Heart left ventricle (tissue), 16 donors: ENCODE measurements around the gene MYCBP2. TPM values are rescaled to one million over a fixed set of nuclear protein-coding genes. Genes with fewer than 3 reads are reported as not detected.

Source experiments
- ATAC-seq, 4 donors: fragments of 200-7000 bp; cut with Tn5 transposase; one replicate each; pipeline ENCODE4 v1.9.1; 2020 to 2022; ENCODE audit warnings: moderate library complexity in 4 of 4, mild to moderate bottlenecking in 3 of 4, moderate number of reproducible peaks in 1 of 4
- DNase-seq, 5 donors: peaks; one replicate each; pipeline ENCODE4 v3.0.0-alpha.2; 2020
- H3K27ac ChIP-seq, 12 donors: fragments of 200-600 bp; sonication (generic) in 4 of 12; one replicate each; pipeline versions ENCODE4 v1.5.0 to v1.8.0; 2016 to 2022; ENCODE audit warnings: mild to moderate bottlenecking in 2 of 12
- H3K27me3 ChIP-seq, 9 donors: fragments of 200-600 bp; sonication (generic) in 2 of 9; one replicate each; pipeline versions ENCODE4 v1.5.1 to v1.8.0; 2016 to 2022; ENCODE audit warnings: mild to moderate bottlenecking in 3 of 9
- H3K36me3 ChIP-seq, 9 donors: fragments of 200-600 bp; sonication (generic) in 2 of 9; one replicate each; pipeline versions ENCODE4 v1.5.0 to v1.8.0; 2018 to 2022; ENCODE audit warnings: mild to moderate bottlenecking in 2 of 9
- H3K4me1 ChIP-seq, 12 donors: fragments of 200-600 bp; sonication (generic) in 4 of 12; one replicate each; pipeline versions ENCODE4 v1.5.0 to v1.8.0; 2016 to 2022; ENCODE audit warnings: mild to moderate bottlenecking in 3 of 12
- H3K4me3 ChIP-seq, 12 donors: fragments of 200-600 bp; sonication (generic) in 4 of 12; one replicate each; pipeline versions ENCODE4 v1.5.0 to v1.8.0; 2017 to 2022; ENCODE audit warnings: mild to moderate bottlenecking in 9 of 12, moderate library complexity in 4 of 12
- H3K9me3 ChIP-seq, 12 donors: fragments of 200-600 bp; sonication (generic) in 4 of 12; one replicate each; pipeline versions ENCODE4 v1.5.0 to v1.8.0; 2016 to 2022; ENCODE audit warnings: mild to moderate bottlenecking in 1 of 12
- CTCF ChIP-seq, 12 donors: fragments of 200-600 bp; sonication (generic) in 4 of 12; IDR thresholded peaks; one replicate each; pipeline versions ENCODE4 v1.5.0 to v1.8.0; 2018 to 2022; ENCODE audit warnings: antibody characterized with exemption in 12 of 12, mild to moderate bottlenecking in 5 of 12
- POLR2A ChIP-seq, 2 donors: fragments of 450-650 bp; IDR thresholded peaks; one replicate each; pipeline ENCODE4 v1.6.1; 2017; ENCODE audit warnings: antibody characterized with exemption in 2 of 2, mild to moderate bottlenecking in 2 of 2, moderate library complexity in 2 of 2
- WGBS, 4 donors: extraction: QIAGEN DNeasy Blood & Tissue Kit in 2 of 4; methylation state at CpG; one replicate each; pipeline versions ENCODE4 v1.1.5 to v1.1.7; 2013 to 2018; 5-methylcytosine and 5-hydroxymethylcytosine counted together
- intact Hi-C, 10 donors: fragments of 100-400 bp; cut with DNase I; formaldehyde crosslinking; loops; one replicate each; pipeline versions ENCODE4 v1.11.1 to v1.14.2; 2022
- polyA plus RNA-seq, 2 donors: library from polyadenylated mRNA; stranded (reverse); fragments of 200-250 nt; gene quantifications; one replicate each; pipeline ENCODE4 v1.2.3, GENCODE V29; 2013
- total RNA-seq, 9 donors: library from RNA; depleted of rRNA in 2 of 9; stranded (reverse); fragments of >200 nt in 2 of 9; fragmentation: NEBNext Ultra II Directional in 3 of 9; extraction: Animal tissue kit (Norgen Biotek cat#: 25700) in 3 of 9; gene quantifications; one replicate each; pipeline versions ENCODE4 v1.1.0 to v1.2.4, GENCODE V29; 2016 to 2023
- donor health status: ischemic (EF 13 %, LVEDD 7.1; RV severe dilation, severe dysfunction).
- donor health status: healthy with polysubstance abuse.
- donor health status: DM: no; HTN: yes; CAD: no.
- donor health status: DM: no; HTN: no; CAD: no.
- donor health status: ischemic (EF 25% LVEDD 6.9; RV normal size, moderate dysfunction).
- donor health status: ischemic (EF 25% LVEDD 5.7; RV mildly dilated, moderate dysfunction).
- donor health status: healthy.
- donor health status: DM: yes; HTN: yes; CAD: no.
- donor health status: ischemic (EF 35%, LVEDD 5.7; RV mildly dilated, moderate dysfunction).
- donor health status: nonischemic (EF 11% LVEDD 7.7; RV severe dilation, severe dysfunction).
- donor health status: DM: yes; HTN: yes; CAD: no.
- donor health status: PGD.
- donor health status: ischemic (EF 29% LVEDD 5.4; RV normal size, mild dysfunction).
- donor health status: nonischemic (EF 23%, LVEDD 6.1; RV moderate dilation, normal function).

MYCBP2 gene
- total and polyA plus RNA-seq, 11 donors, result 15.7 to 85.6 (median 58.2) TPM

- Histone ChIP-seq H3K27me3 (no peaks in the 10 kb centered on the region), H3K9me3 (no peaks in the 10 kb centered on the region), H3K4me3 (peak overlapping the region in 2 of 12 donors; percentile 16 to 20), H3K36me3 (peaks cover 0 to 38% (median 16%) of the 10 kb centered on the region in 9 donors), H3K4me1 (peaks cover 6 to 83% (median 71%) of the 10 kb centered on the region in 12 donors), H3K27ac (no peak overlapping the region)
- WGBS, 4 donors, result 45 to 64% (median 50%) methylated on average over 3 of the region's 3 CpGs
- TF ChIP-seq POLR2A (IDR thresholded peaks at IDR 0.05), result no peak
- no peak for TF ChIP-seq CTCF (IDR thresholded peaks at IDR 0.05)
- ATAC-seq (no peak), DNase-seq (no peak)
- intact Hi-C loops, result loop anchor here in 1 of 10 donors (10.0 kb wide), 1 partner anchor 302 kb away; the partner anchor contains the start of gene MYCBP2
Observed at GRCh38 chr13:77022341-77022740, 304.6 kb downstream of the MYCBP2 start.

GRCh38 chr13:77019756-77020155 is 307.1 kb downstream of the MYCBP2 start:
- Histone ChIP-seq H3K27ac (no peak overlapping the region), H3K27me3 (no peaks in the 10 kb centered on the region), H3K4me3 (no peak overlapping the region), H3K4me1 (peaks cover under 1 to 99% (median 82%) of the 10 kb centered on the region in 12 donors), H3K36me3 (peaks cover 0 to 64% (median 39%) of the 10 kb centered on the region in 9 donors), H3K9me3 (no peaks in the 10 kb centered on the region)
- ATAC-seq (no peak), DNase-seq (no peak)
- TF ChIP-seq POLR2A (IDR thresholded peaks at IDR 0.05) (no peak), CTCF (IDR thresholded peaks at IDR 0.05) (no peak)
- intact Hi-C loops, result loop anchor here in 1 of 10 donors (10.0 kb wide), 1 partner anchor 305 kb away; the partner anchor contains the start of gene MYCBP2

GRCh38 chr13:77016888-77017623 is 309.8 kb downstream of the MYCBP2 start:
- Histone ChIP-seq H3K9me3 (no peaks in the 10 kb centered on the region), H3K4me3 (no peak overlapping the region), H3K27me3 (no peaks in the 10 kb centered on the region), H3K4me1 (peaks cover 0 to 82% (median 62%) of the 10 kb centered on the region in 12 donors), H3K36me3 (peaks cover 0 to 91% (median 66%) of the 10 kb centered on the region in 9 donors), H3K27ac (peak overlapping the region in 10 of 12 donors; percentile 21 to 82 (median 46))
- DNase-seq, result no peak
- ATAC-seq, result peak in 3 of 4 donors; percentile 18 to 27 (median 18)
- intact Hi-C loops, result no loop called here
- TF ChIP-seq POLR2A (IDR thresholded peaks at IDR 0.05) (no peak), CTCF (IDR thresholded peaks at IDR 0.05) (no peak)
- 85 to 87% (median 87%) methylated on average over 6 of the region's 6 CpGs for WGBS, 4 donors

GRCh38 chr13:77016251-77016812 is 310.6 kb downstream of the MYCBP2 start:
- 73 to 85% (median 80%) methylated on average over 3 of the region's 3 CpGs for WGBS, 4 donors
- Histone ChIP-seq H3K27ac (peak overlapping the region in 9 of 12 donors; percentile 24 to 82 (median 48)), H3K4me1 (peaks cover 0 to 75% (median 55%) of the 10 kb centered on the region in 12 donors), H3K4me3 (no peak overlapping the region), H3K36me3 (peaks cover 0 to 94% (median 73%) of the 10 kb centered on the region in 9 donors), H3K27me3 (no peaks in the 10 kb centered on the region), H3K9me3 (no peaks in the 10 kb centered on the region)
- intact Hi-C loops, result no loop called here
- DNase-seq (no peak), ATAC-seq (peak in 2 of 4 donors; percentile 34 to 47)
- TF ChIP-seq CTCF (IDR thresholded peaks at IDR 0.05), result no peak
- TF ChIP-seq POLR2A (IDR thresholded peaks at IDR 0.05), result no peak
